ENCODE measurements around the gene RUNX2. TPM values are rescaled to one million over a fixed set of nuclear protein-coding genes. Genes with fewer than 3 reads are reported as not detected.

Gene RUNX2
- total and polyA plus RNA-seq, 2 experiments from 2014 or later, result 0.66 to 1.7 TPM

GRCh38 chr6:45608252-45608913 is 280.3 kb downstream of the RUNX2 start:
- H2AFZ ChIP-seq, result no peak overlapping the region
- H3K27ac ChIP-seq (ENCODE audit: low read depth), result no peak overlapping the region
- H3K27ac Mint-ChIP-seq, result no peak overlapping the region
- H3K27me3 ChIP-seq (ENCODE audit: insufficient read depth), result no peaks in the 10 kb centered on the region
- H3F3A ChIP-seq (replicated peaks; ENCODE audit: low read depth), result no peaks in the 10 kb centered on the region
- H3K4me1 Mint-ChIP-seq, result peaks cover 6% of the 10 kb centered on the region; the same call in 1 of the 3 replicates
- no peak overlapping the region for H3K4me3 ChIP-seq
- TF ChIP-seq CTCF (conservative IDR thresholded peaks at IDR 0.05; ENCODE audit: low read depth in 2 of 2), result 0 out of 4 replicates have a peak, but pooled peaks of 1 of the 2 experiments have one; percentile 6
- TF ChIP-seq ZNF462 (CRISPR knock-in tag; IDR thresholded peaks at IDR 0.05), result no peak
- no peak for TF ChIP-seq EZH2phosphoT487 (IDR thresholded peaks at IDR 0.05; ENCODE audit: unreplicated experiment)
- ATAC-seq, result no peak; the same call in 2 of the 3 replicates
- H4K20me1 ChIP-seq (replicated peaks; ENCODE audit: insufficient read depth), result no peaks in the 10 kb centered on the region
- no peaks in the 10 kb centered on the region for H3K9me3 Mint-ChIP-seq
- H3K4me1 ChIP-seq (ENCODE audit: insufficient read depth), result peaks cover 3% of the 10 kb centered on the region; the same call in 1 of the 2 replicates
- no peak overlapping the region for H3K4me3 Mint-ChIP-seq
- no peak for DNase-seq (ENCODE audit: low spot score)
- no peaks in the 10 kb centered on the region for H3K36me3 Mint-ChIP-seq (ENCODE audit: low read depth)
- H3K79me2 ChIP-seq (replicated peaks; ENCODE audit: insufficient read depth), result no peaks in the 10 kb centered on the region
- H3K27me3 Mint-ChIP-seq (ENCODE audit: insufficient read depth, low read depth, poor library complexity), result peaks cover 1% of the 10 kb centered on the region
- H3K9me2 ChIP-seq (ENCODE audit: insufficient read depth), result no peaks in the 10 kb centered on the region
- no peaks in the 10 kb centered on the region for H3K36me3 ChIP-seq (ENCODE audit: insufficient read depth)
- H3K4me2 ChIP-seq, result no peak overlapping the region
